UCSD-AML1 (cell line): ENCODE data around the gene CDKL4.
"Not testable (repeated sequence)": the region's sequence is repeated elsewhere in the genome, so short reads cannot be mapped to it uniquely, and the experiment has no call there.

Experiments used
- DNase-seq: peaks from one replicate; lab custom pipeline; 2025; ENCODE audit not compliant: unreplicated experiment; lab: John Stamatoyannopoulos, UW

CDKL4 gene

GRCh38 chr2:39144416-39144815, 99.4 kb downstream of the CDKL4 start:
- DNase-seq: no peak

- DNase-seq: no peak
Observed at GRCh38 chr2:39142904-39143605, 100.7 kb downstream of the CDKL4 start.

GRCh38 chr2:39141334-39142271, 102.2 kb downstream of the CDKL4 start:
- DNase-seq: no peak

GRCh38 chr2:39140948-39141333, 102.8 kb downstream of the CDKL4 start:
- not testable (repeated sequence) for DNase-seq

- DNase-seq: no peak
Observed at GRCh38 chr2:39140322-39140847, 103.4 kb downstream of the CDKL4 start.

- DNase-seq: no peak
Observed at GRCh38 chr2:39139511-39140237, 104.1 kb downstream of the CDKL4 start.

GRCh38 chr2:39138837-39139211, 104.9 kb downstream of the CDKL4 start:
- DNase-seq: no peak

- DNase-seq: not testable (repeated sequence)
Observed at GRCh38 chr2:39138187-39138836, 105.5 kb downstream of the CDKL4 start.

GRCh38 chr2:39136799-39137198, 107.0 kb downstream of the CDKL4 start:
- no peak for DNase-seq

GRCh38 chr2:39135690-39136259, 108.0 kb downstream of the CDKL4 start:
- DNase-seq: no peak

- no peak for DNase-seq
Observed at GRCh38 chr2:39133215-39133851, 110.4 kb downstream of the CDKL4 start.

GRCh38 chr2:39128919-39129391, 114.8 kb downstream of the CDKL4 start:
- no peak for DNase-seq

GRCh38 chr2:39127973-39128372, 115.8 kb downstream of the CDKL4 start:
- no peak for DNase-seq
